GM21526 (cell line): Measurements from ENCODE around the gene COBL.

Experiments
- ATAC-seq: cut with Tn5 transposase; IDR thresholded peaks from one replicate; pipeline ENCODE4 v1.9.1; 2021; ENCODE audit warnings: moderate library complexity; ENCODE audit not compliant: unreplicated experiment, low FRiP score

COBL gene

GRCh38 chr7:51158211-51158610 lies 158.4 kb downstream of the COBL start:
- no peak for ATAC-seq

- ATAC-seq, result no peak
Observed at GRCh38 chr7:51154201-51154600, 162.4 kb downstream of the COBL start.

GRCh38 chr7:51152706-51153200 lies 163.9 kb downstream of the COBL start:
- ATAC-seq, result no peak

- ATAC-seq, result no peak
Observed at GRCh38 chr7:51151455-51151854, 165.2 kb downstream of the COBL start.

- no peak for ATAC-seq
Observed at GRCh38 chr7:51150193-51150592, 166.4 kb downstream of the COBL start.

GRCh38 chr7:51148216-51148615 lies 168.4 kb downstream of the COBL start:
- no peak for ATAC-seq

GRCh38 chr7:51146816-51147586 lies 169.6 kb downstream of the COBL start:
- no peak for ATAC-seq

- no peak for ATAC-seq
Observed at GRCh38 chr7:51144178-51144577, 172.4 kb downstream of the COBL start.

- no peak for ATAC-seq
Observed at GRCh38 chr7:51142741-51143385, 173.7 kb downstream of the COBL start.

- no peak for ATAC-seq
Observed at GRCh38 chr7:51141451-51142003, 175.1 kb downstream of the COBL start.

GRCh38 chr7:51140199-51141164 lies 176.1 kb downstream of the COBL start:
- no peak for ATAC-seq

GRCh38 chr7:51139796-51140195 lies 176.8 kb downstream of the COBL start:
- ATAC-seq, result no peak

- no peak for ATAC-seq
Observed at GRCh38 chr7:51138123-51139085, 178.2 kb downstream of the COBL start.

GRCh38 chr7:51135576-51135975 lies 181.0 kb downstream of the COBL start:
- ATAC-seq, result no peak

- no peak for ATAC-seq
Observed at GRCh38 chr7:51134013-51134441, 182.6 kb downstream of the COBL start.

GRCh38 chr7:51132661-51133060 lies 183.9 kb downstream of the COBL start:
- ATAC-seq, result no peak

GRCh38 chr7:51129527-51130472 lies 186.8 kb downstream of the COBL start:
- ATAC-seq, result no peak
